ENCODE data around the gene NUFIP2. TPM values are rescaled to one million over a fixed set of nuclear protein-coding genes. Genes with fewer than 3 reads are reported as not detected.
"Not testable (repeated sequence)": the region's sequence is repeated elsewhere in the genome, so short reads cannot be mapped to it uniquely, and the experiment has no call there.

Gene NUFIP2
- total and polyA plus RNA-seq, 10 of the 15 experiments (the other 5 are each of a cell fraction or from before 2014, with no cell fraction given): 3.7 to 32.3 (median 14.5) TPM

DNA sequence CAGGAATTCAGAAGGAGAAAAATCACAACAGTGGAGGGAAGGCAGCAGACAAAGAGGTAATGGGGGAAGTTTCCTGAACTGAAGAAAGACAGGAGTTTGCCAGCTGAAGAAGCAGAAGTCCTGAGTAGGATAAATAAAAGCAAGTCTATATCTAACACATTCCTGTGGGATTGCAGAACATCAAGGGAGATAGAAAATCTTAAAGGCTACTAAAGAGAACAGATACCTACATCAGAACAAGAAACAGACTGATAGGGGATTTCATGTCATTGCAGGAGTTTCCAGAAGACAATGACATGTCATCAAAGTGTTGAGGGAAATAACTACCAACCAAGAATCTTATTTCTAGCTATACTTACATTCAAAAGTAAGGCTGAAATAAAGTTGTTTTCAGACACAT is 68.6 kb downstream of the NUFIP2 start:
- Histone ChIP-seq H3K4me3 (no peak overlapping the region), H4K20me1 (ENCODE audit: control insufficient read depth, insufficient read depth) (no peaks in the 10 kb centered on the region), H3K27ac (ENCODE audit: control insufficient read depth, insufficient read depth) (peak overlapping the region; percentile 31; the same call in 1 of the 2 replicates), H3K9ac (ENCODE audit: control insufficient read depth, insufficient read depth, low read length) (no peak overlapping the region), H3K9me3 (replicated peaks; ENCODE audit: control insufficient read depth, insufficient read depth, low read length) (no peaks in the 10 kb centered on the region), H3K27me3 (replicated peaks in 1 of 2; ENCODE audit: control insufficient read depth in 2 of 2, insufficient read depth in 2 of 2, low read length in 1 of 2) (no peaks in the 10 kb centered on the region), H3K36me3 (ENCODE audit: control insufficient read depth in 2 of 2, insufficient read depth in 2 of 2, low read length in 1 of 2) (no peaks in the 10 kb centered on the region), H3K4me2 (ENCODE audit: control insufficient read depth, insufficient read depth) (peak overlapping the region; percentile 48; the same call in 1 of the 2 replicates), H2AFZ (ENCODE audit: control insufficient read depth, low read depth, low read length) (peak overlapping the region; percentile 69), H3K79me2 (ENCODE audit: control insufficient read depth, insufficient read depth, low read length) (no peaks in the 10 kb centered on the region), H3K4me1 (ENCODE audit: control insufficient read depth, insufficient read depth, low read length) (peaks cover 7% of the 10 kb centered on the region)
- in situ Hi-C loops (cut with MboI) (no loop called here), intact Hi-C loops (cut with micrococcal nuclease; ENCODE audit: unreplicated experiment) (no loop called here)
- no peak for FAIRE-seq
- POLR2A ChIA-PET: interaction anchor here (1.0 to 1.4 kb wide), 2 partner anchors 8 to 80 kb away, joined by 3 to 7 read pairs; no protein-coding TSS in a partner anchor
- RAD21 ChIA-PET (ENCODE audit: unreplicated experiment): interaction anchor here (0.7 to 2.3 kb wide), 7 partner anchors 9 to 101 kb away, joined by 3 to 11 read pairs (median 4); partner anchors contain the start of gene MYO18A
- CTCF ChIA-PET: interaction anchor here (0.7 to 1.5 kb wide), 9 partner anchors 9 to 132 kb away, joined by 3 to 9 read pairs (median 4); no protein-coding TSS in a partner anchor
- no peak for DNase-seq (ENCODE audit: low read depth, low spot score)
- ATAC-seq: peak; percentile 71
- SMC1A ChIA-PET (ENCODE audit: uncharacterized antibody, unreplicated experiment): interaction anchor here (1.1 to 1.8 kb wide), 3 partner anchors 15 to 76 kb away, joined by 3 to 11 read pairs (median 3); no protein-coding TSS in a partner anchor
- BruUV-seq (replicated peaks): no TSS peak
- TF ChIP-seq NFIC (IDR thresholded peaks at IDR 0.05; ENCODE audit: low read depth, low read length) (0 out of 2 replicates have a peak, but pooled peaks have one; percentile 15), SREBF2 (IDR thresholded peaks at IDR 0.05; ENCODE audit: low read length) (no peak)

DNA sequence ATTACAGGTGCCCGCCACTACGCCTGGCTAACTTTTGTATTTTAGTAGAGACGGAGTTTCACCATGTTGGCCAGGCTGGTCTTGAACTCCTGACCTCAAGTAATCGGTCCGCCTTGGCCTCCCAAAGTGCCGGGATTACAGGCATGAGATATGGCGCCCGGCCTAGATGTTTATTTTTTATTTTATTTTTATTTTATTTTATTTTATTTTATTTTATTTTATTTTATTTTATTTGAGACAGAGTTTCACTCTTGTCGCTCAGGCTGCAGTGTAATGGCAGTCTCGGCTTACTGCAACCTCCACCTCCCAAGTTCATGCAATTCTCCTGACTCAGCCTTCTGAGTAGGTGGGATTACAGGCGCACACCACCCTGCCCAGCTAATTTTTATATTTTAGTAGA is 72.6 kb downstream of the NUFIP2 start:
- H3K4me3 ChIP-seq; H3K36me3 ChIP-seq (ENCODE audit: control insufficient read depth in 2 of 2, insufficient read depth in 2 of 2, low read length in 1 of 2); H3K9ac ChIP-seq (ENCODE audit: control insufficient read depth, insufficient read depth, low read length); intact Hi-C loops (cut with micrococcal nuclease; ENCODE audit: unreplicated experiment); H3K27ac ChIP-seq (ENCODE audit: control insufficient read depth, insufficient read depth); BruUV-seq (replicated peaks); H2AFZ ChIP-seq (ENCODE audit: control insufficient read depth, low read depth, low read length); H3K79me2 ChIP-seq (ENCODE audit: control insufficient read depth, insufficient read depth, low read length); DNase-seq (ENCODE audit: low read depth, low spot score); ATAC-seq; H3K4me1 ChIP-seq (ENCODE audit: control insufficient read depth, insufficient read depth, low read length); H3K4me2 ChIP-seq (ENCODE audit: control insufficient read depth, insufficient read depth); FAIRE-seq; H4K20me1 ChIP-seq (ENCODE audit: control insufficient read depth, insufficient read depth); H3K9me3 ChIP-seq (replicated peaks; ENCODE audit: control insufficient read depth, insufficient read depth, low read length); in situ Hi-C loops (cut with MboI); H3K27me3 ChIP-seq (replicated peaks in 1 of 2; ENCODE audit: control insufficient read depth in 2 of 2, insufficient read depth in 2 of 2, low read length in 1 of 2): not testable (repeated sequence)
- POLR2A ChIA-PET: interaction anchor here (1.2 to 2.8 kb wide), 2 partner anchors 71 to 72 kb away, joined by 4 to 14 read pairs; no protein-coding TSS in a partner anchor
- SMC1A ChIA-PET (ENCODE audit: uncharacterized antibody, unreplicated experiment): interaction anchor here (1.3 to 7.4 kb wide), 4 partner anchors 10 to 97 kb away, joined by 3 to 150 read pairs (median 10); no protein-coding TSS in a partner anchor
- 88% methylated on average over 11 of the region's 11 CpGs for WGBS (ENCODE audit: insufficient coverage, insufficient replicate concordance, low lambda C conversion rate, missing lambda C conversion rate)
- RAD21 ChIA-PET (ENCODE audit: unreplicated experiment): interaction anchor here (1.4 to 9.7 kb wide), 2 partner anchors 19 to 73 kb away, joined by 3 to 182 read pairs; no protein-coding TSS in a partner anchor
- CTCF ChIA-PET: interaction anchor here (1.0 to 12.4 kb wide), 10 partner anchors 17 to 105 kb away, joined by 3 to 358 read pairs (median 19); no protein-coding TSS in a partner anchor
